ENCODE results near the gene MYBL2.

MYBL2 gene

DNA sequence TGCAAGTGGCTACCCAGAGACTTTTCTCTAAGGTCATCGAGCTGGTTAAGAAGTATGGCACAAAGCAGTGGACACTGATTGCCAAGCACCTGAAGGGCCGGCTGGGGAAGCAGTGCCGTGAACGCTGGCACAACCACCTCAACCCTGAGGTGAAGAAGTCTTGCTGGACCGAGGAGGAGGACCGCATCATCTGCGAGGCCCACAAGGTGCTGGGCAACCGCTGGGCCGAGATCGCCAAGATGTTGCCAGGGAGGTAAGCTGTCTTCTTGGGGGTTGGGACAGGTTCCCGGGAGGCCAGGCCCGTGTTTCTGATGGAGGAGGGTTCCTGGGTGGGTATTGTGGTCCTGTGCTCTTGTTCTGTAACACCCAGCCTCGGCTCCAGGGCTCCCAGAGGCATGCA, 19.9 kb downstream of the MYBL2 start:
- no peak for DNase-seq

DNA sequence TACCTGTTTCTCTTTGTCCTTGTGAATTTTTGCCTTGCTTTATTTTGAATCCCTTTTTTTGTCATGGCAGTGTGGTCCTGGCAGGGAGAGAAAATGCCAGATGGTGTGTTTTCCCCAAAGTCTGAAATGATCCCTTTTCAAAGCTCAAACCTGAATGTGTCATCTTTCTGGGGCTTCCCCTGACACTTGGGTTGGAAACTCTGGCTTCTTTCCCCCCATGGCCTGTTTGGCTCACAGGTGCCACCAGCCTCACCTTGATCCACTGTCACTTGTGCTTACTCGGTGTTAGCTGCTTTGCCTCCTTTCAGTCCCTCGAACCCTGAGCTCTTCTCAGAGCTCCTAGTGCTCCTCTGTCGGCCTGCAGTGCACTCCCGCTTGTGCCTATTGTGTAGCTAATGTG, 22.3 kb downstream of the MYBL2 start:
- DNase-seq, result no peak

- no peak for DNase-seq
Measured at GRCh38 chr20:43690943-43691598, 24.2 kb downstream of the MYBL2 start.

- DNase-seq, result peak; percentile 57
Measured at GRCh38 chr20:43691928-43692524, 25.1 kb downstream of the MYBL2 start.

DNA sequence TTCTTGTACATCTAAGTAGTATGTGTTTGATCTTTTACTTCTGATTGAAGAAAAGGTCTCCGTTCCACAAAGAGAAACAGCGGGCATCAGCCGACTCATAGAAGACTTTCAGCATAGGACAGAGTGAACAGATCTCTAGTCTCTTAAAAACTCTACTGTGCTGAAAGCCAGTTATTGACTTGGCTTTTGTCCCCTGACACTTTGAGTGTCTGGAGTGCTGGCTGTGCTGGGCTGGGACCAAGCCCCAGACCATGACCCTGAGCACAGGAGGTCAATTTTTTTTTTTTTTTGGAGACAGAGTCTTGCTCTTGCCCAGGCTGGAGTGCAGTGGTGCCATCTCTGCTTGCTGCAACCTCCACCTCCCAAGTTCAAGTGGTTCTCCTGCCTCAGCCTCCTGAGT, 27.8 kb downstream of the MYBL2 start:
- no peak for DNase-seq

DNA sequence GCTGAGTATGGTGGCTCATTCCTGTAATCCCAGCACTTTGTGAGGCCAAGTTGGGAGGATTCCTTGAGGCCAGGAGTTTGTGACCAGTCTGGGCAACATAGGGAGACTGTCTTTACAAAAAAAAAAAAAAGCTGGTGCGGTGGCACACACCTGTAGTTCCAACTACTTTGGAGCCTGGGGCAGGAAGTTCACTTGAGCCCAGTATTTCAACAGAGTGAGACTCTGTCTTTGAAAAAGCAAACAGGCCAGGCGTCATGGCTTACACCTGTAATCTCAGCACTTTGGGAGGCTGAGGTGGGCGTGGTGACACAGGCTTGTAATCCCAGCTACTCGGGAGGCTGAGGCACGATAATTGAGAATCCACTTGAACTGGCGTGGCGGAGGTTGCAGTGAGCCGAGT, 28.7 kb downstream of the MYBL2 start:
- no peak for DNase-seq

- DNase-seq, result no peak
Measured at GRCh38 chr20:43699941-43700565, 33.1 kb downstream of the MYBL2 start.

DNA sequence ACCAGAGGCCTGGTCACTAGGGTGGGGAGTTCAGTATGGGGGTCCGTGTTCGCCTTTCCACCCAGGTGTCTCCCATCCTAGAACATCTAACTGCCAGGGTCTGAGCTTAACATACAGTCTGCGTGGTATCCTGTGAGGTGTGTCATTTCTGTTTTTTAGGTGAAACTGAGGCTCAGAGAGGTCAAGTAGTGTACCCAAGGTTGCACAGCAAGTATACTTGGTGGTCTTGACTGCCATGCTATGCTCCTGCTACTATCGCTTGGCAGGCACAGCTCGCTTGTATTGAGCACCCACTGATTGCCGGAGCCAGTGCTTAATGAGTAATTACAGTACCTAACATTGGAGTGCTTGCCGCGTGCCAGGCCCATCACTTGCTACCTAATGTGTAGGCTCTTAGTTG, 33.7 kb downstream of the MYBL2 start:
- no peak for DNase-seq

GRCh38 chr20:43702502-43702901, 35.6 kb downstream of the MYBL2 start:
- no peak for DNase-seq

DNA sequence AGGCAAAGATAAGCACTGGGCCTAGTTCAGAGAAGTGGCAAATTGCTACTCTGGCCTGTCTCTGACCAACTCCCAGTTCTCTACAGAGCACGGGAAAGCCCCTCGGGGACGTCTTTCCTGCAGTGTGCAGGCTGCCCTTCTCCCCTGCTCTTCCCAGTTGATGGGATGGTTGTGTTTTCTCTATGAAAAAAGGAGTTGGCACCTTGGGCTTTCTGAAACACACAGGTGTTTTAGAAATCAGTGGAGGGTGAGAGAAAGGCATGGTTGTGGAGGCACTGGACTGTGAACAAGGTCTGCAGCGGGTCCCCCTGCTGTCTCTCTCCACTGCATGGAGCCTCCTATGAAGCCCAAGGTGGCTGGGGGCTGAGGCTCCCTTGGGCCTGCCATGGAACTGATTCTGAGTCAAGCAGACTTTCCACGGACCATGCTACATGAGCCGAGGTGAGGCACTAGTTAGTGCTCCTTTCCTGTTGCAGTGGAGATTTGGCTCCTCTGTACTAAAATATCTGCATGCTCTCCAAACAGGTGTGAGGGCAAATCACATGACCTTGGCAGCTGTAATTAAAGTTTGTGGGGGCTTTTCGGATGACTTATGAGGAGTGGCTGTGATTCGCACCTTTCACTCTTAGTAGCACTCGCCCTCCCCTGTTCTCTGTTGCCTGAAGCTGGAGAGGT, 43.6 kb downstream of the MYBL2 start:
- no peak for DNase-seq

DNA sequence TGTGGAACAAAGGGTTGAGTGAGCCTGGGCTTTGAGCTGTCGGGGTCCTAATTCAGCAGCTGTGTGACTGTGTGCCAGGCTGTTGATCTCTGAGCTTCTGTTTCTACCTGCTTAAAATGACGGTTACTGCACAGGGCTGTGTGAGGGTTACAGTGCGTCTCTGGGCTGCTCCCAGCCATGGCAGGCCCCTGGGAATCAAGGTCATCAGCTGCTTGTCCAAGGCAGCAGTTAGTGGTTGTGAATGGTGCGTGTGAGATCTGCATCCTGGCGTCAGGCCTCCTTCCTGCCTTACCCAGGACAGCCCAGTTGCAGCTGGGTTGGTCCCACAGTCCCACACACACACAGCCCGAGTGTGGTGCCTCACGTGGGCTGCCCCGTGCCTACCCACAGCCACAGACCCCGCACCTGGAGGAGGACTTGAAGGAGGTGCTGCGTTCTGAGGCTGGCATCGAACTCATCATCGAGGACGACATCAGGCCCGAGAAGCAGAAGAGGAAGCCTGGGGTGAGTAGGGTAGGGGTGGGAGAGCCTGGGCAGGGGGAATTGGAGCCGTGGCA, 44.3 kb downstream of the MYBL2 start:
- no peak for DNase-seq

DNA sequence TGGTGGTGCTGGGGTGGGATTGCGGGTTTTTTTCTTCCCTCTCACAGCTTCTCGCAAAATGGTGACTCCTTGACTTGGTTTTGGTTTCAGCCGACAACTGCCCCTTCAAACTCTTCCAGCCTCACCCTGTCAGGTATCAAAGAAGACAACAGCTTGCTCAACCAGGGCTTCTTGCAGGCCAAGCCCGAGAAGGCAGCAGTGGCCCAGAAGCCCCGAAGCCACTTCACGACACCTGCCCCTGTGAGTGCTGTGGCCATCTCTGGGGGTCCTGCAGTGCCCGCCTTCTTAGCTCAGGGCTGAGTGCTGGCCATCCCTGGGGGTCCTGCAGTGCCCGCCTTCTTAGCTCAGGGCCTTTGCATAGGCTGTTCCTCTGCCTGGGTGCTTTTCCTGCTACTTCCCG, 48.1 kb downstream of the MYBL2 start:
- no peak for DNase-seq

DNA sequence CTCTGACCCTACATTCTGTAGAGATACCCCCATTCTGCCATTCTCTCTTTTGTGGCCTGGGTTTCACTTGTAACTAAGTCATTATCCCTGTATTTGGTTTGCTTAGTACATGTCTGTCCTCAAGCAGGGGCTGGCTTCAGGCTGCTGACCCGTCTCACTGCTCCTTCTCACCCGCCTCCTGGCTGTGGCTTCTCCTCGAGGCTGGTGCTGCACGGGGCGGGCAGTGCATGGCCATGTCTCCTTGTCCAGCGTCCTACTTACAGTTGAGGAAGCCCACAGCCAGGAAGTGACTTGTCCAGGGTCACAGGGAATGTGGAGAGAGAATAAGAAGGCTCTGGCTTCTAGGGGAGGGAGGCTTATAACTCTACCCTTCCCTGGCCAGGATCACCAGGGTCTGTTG, 48.6 kb downstream of the MYBL2 start:
- DNase-seq, result no peak

GRCh38 chr20:43716123-43716522, 49.2 kb downstream of the MYBL2 start:
- DNase-seq, result no peak

GRCh38 chr20:43716757-43717615, 50.1 kb downstream of the MYBL2 start:
- no peak for DNase-seq

DNA sequence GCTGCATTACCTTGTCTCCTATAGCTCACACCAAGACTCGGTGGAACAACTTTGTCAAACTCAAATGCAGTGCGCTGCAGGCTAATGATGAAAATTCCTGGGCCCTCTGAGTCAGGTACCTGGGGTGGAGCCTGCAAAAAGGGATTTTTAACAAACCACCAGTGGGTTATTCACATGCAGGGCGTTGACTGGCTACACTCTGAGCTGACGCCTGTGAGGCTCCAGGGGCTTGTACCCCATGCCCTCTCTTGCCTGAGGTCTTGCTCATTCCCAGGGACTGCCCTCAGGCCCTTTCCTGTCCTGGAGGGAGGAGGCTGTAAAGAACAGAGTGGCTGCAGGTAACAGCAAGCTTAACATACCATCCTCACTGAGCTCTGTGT, 50.7 kb downstream of the MYBL2 start:
- DNase-seq, result no peak

- DNase-seq, result no peak
Measured at GRCh38 chr20:43720007-43720406, 53.1 kb downstream of the MYBL2 start.

DNA sequence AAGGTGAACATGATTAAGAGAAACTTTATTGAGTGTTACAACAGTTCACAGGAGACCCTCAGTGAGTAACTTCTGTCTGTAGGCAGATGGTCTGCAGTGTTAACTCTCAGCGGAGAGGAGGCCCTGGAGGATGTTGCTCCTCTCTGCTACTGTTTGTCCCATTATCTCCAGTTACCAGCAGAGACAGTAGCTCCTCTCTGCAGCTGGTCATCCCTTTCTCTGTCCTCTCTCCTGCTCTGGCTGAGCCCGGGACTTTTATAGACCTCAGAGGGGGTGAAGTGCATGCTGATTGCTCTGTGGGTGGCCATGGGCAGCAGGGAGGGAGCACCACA, 54.1 kb downstream of the MYBL2 start:
- no peak for DNase-seq

DNA sequence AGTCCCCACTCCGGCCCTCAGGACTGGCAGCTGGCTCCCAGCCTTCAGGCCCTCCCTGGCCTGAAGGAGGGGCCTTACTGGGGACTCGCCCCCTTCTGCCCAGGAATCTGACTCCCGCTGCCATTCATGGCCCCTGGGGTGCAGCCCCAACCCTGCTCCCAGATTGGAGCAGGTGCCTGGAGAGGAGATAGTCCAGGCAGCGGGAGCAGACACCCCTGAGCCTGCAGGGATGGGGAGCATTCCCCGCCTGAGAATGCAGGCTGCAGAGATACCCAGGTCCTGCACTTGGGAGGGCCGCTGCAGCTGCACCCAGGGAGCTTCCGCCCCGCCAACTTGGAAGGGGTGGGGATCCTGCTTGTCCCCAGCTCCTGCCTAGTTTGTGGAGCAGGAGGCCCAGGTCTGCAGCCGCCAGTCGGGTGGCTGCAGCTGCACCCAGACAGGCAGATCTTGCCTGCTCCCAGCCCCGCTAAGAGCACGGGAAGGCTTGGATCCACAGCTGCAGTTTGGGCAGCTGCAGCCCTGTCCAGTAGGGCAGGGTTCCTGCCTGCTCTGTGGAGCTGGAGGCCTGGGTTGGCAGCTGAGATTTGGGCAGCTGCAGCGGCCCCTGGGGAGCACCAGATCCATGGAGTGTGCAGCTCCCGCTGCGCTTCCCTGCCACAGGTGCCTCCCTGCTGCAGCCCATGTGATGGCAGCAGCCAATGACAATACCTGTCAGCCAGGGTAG, 54.7 kb downstream of the MYBL2 start:
- peak; percentile 91 for DNase-seq

DNA sequence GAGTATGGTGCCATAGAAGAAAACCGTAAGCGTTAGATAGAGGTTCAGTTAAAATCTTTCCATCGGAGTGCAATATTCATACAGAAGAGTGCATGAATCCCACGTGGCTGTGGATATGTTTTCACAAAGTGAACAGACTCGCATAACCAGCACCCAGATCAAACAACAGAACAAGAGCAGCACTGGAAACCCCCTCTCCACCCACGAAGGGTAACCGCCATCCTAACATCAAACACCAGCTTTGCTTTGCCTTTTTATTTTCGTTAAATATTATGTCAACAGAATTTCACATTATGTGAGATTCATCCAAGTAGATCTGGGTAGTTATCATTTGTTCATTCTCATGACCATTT, 55.2 kb downstream of the MYBL2 start:
- no peak for DNase-seq

GRCh38 chr20:43723186-43723585, 56.3 kb downstream of the MYBL2 start:
- no peak for DNase-seq

DNA sequence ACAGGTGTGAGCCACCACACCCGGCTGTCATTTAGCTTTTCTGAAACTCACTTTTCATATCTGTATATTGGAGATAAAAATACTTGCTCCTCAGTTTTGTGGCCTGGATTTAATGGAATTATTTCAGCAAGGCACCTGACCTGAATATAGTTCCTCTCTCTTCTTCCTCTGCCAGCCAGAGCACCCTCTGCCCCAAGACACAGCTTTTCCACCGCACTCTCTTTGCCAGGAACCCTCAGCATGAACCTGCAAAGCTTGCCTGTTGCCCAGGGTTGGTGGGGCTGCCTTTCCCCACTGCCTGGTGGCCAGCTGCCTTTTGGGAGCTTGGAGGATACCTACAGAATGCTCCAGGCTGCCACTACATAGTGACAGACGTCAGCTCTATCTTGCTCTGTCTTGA, 56.8 kb downstream of the MYBL2 start:
- DNase-seq, result no peak
